ENCODE data around the gene CEP112. TPM values are rescaled to one million over a fixed set of nuclear protein-coding genes. Genes with fewer than 3 reads are reported as not detected.

The CEP112 gene
- total RNA-seq, 2 experiments from 2014 or later = 1.2 to 1.5 TPM

GRCh38 chr17:66227212-66228045 is 35.5 kb upstream of the CEP112 start:
- H3K27ac Mint-ChIP-seq = no peak overlapping the region
- no peaks in the 10 kb centered on the region for H3K9me3 Mint-ChIP-seq
- DNase-seq (no peak), ATAC-seq (no peak)
- H3K36me3 Mint-ChIP-seq (ENCODE audit: low read depth) = no peaks in the 10 kb centered on the region
- intact Hi-C loops (cut with micrococcal nuclease) = no loop called here
- TF ChIP-seq, protein P1, sequence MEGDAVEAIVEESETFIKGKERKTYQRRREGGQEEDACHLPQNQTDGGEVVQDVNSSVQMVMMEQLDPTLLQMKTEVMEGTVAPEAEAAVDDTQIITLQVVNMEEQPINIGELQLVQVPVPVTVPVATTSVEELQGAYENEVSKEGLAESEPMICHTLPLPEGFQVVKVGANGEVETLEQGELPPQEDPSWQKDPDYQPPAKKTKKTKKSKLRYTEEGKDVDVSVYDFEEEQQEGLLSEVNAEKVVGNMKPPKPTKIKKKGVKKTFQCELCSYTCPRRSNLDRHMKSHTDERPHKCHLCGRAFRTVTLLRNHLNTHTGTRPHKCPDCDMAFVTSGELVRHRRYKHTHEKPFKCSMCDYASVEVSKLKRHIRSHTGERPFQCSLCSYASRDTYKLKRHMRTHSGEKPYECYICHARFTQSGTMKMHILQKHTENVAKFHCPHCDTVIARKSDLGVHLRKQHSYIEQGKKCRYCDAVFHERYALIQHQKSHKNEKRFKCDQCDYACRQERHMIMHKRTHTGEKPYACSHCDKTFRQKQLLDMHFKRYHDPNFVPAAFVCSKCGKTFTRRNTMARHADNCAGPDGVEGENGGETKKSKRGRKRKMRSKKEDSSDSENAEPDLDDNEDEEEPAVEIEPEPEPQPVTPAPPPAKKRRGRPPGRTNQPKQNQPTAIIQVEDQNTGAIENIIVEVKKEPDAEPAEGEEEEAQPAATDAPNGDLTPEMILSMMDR (IDR thresholded peaks at IDR 0.05) = no peak
- ChIA-PET CTCF (no interaction called here), POLR2A (no interaction called here)
- H3K4me3 Mint-ChIP-seq = no peak overlapping the region
- H3K27me3 Mint-ChIP-seq = no peaks in the 10 kb centered on the region
- no peaks in the 10 kb centered on the region for H3K4me1 Mint-ChIP-seq (ENCODE audit: low read depth)

DNA sequence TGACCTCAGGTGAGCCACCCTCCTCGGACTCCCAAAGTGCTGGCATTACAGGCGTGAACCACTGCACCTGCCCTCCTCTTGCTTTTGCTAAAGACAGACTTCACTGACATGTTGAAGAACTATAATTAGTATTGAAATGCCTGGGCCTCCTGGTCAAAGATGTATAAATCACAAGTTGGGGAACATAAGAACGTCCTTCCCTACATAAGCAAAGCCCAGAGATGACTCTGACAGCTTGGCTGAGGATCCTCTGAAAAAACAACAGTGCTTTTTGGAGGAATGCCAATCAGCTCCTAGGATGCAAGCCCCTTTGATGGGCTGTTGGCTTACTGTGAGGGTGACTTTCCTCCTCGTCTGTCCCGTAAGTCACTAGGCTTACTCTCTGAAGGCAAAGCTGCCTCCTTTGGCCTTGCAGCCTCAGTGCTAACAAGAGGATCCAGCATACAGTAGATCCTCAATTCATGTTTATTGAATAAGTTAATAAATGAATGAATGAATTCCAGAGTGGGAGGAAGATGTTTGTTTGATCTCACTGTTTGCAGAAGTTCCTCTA is 30.9 kb upstream of the CEP112 start:
- Mint-ChIP-seq H3K27me3 (peaks cover 2% of the 10 kb centered on the region), H3K27ac (no peak overlapping the region), H3K4me1 (ENCODE audit: low read depth) (no peaks in the 10 kb centered on the region), H3K9me3 (no peaks in the 10 kb centered on the region), H3K4me3 (no peak overlapping the region), H3K36me3 (ENCODE audit: low read depth) (no peaks in the 10 kb centered on the region)
- ChIA-PET POLR2A (no interaction called here), CTCF (interaction anchor here (1.3 kb wide), 1 partner anchor 344 kb away, joined by 3 read pairs; no protein-coding TSS in a partner anchor)
- TF ChIP-seq, protein P1 (IDR thresholded peaks at IDR 0.05) = no peak
- no peak for DNase-seq
- ATAC-seq = no peak
- intact Hi-C loops (cut with micrococcal nuclease) = no loop called here

- Mint-ChIP-seq H3K27me3 (peaks cover 2% of the 10 kb centered on the region), H3K4me1 (ENCODE audit: low read depth) (no peaks in the 10 kb centered on the region), H3K36me3 (ENCODE audit: low read depth) (no peaks in the 10 kb centered on the region), H3K27ac (no peak overlapping the region), H3K4me3 (no peak overlapping the region), H3K9me3 (no peaks in the 10 kb centered on the region)
- TF ChIP-seq, protein P1 (IDR thresholded peaks at IDR 0.05) = no peak
- DNase-seq (no peak), ATAC-seq (no peak)
- POLR2A ChIA-PET = no interaction called here
- intact Hi-C loops (cut with micrococcal nuclease) = no loop called here
- CTCF ChIA-PET = interaction anchor here (1.3 kb wide), 1 partner anchor 345 kb away, joined by 3 read pairs; no protein-coding TSS in a partner anchor
Measured at GRCh38 chr17:66221755-66222530, 30.0 kb upstream of the CEP112 start.

DNA sequence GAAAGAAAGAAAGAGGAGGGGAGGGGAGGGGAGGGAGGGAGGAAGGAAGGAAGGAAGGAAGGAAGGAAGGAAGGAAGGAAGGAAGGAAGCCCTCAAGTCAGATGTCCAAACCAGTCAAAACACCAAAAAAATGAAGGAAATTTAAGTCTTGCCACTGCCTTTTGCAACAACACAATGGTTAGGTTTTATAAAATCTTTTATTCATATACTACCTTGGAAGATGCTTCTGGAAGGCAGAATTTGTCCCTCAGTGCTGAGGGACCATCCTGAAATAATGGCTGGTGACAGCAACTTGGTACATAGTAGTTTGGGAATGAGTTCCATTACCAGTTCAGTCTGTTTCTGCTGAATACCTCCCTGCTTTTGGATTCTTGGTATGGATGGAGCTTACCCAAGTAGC is 29.4 kb upstream of the CEP112 start:
- Mint-ChIP-seq H3K36me3 (ENCODE audit: low read depth) (no peaks in the 10 kb centered on the region), H3K4me3 (no peak overlapping the region), H3K4me1 (ENCODE audit: low read depth) (no peaks in the 10 kb centered on the region), H3K27me3 (peaks cover 2% of the 10 kb centered on the region), H3K27ac (no peak overlapping the region), H3K9me3 (no peaks in the 10 kb centered on the region)
- ATAC-seq = no peak
- TF ChIP-seq, protein P1 (IDR thresholded peaks at IDR 0.05) = no peak
- intact Hi-C loops (cut with micrococcal nuclease) = no loop called here
- ChIA-PET CTCF (no interaction called here), POLR2A (no interaction called here)
- no peak for DNase-seq

Data from activated CD8-positive, alpha-beta T cell treated with anti-CD3 and anti-CD28 coated beads for 36 hours (primary cell).